DND-41 (cell line): ENCODE results near the gene MAP3K7CL.

Experiments
- CTCF ChIP-seq: IDR thresholded peaks from 2 replicates; pipeline ENCODE4 v1.5.1; 2012; ENCODE audit warnings: borderline replicate concordance, low read length, moderate library complexity, mild to moderate bottlenecking; ENCODE audit not compliant: poor library complexity, severe bottlenecking; ENCODE audit errors: extremely low read depth
- EZH2 ChIP-seq: IDR thresholded peaks from 3 replicates; pipeline ENCODE4 v1.6.1; 2012; ENCODE audit warnings: borderline replicate concordance, low read depth, mild to moderate bottlenecking, moderate library complexity, low read length, inconsistent platforms; ENCODE audit not compliant: severe bottlenecking

DNA sequence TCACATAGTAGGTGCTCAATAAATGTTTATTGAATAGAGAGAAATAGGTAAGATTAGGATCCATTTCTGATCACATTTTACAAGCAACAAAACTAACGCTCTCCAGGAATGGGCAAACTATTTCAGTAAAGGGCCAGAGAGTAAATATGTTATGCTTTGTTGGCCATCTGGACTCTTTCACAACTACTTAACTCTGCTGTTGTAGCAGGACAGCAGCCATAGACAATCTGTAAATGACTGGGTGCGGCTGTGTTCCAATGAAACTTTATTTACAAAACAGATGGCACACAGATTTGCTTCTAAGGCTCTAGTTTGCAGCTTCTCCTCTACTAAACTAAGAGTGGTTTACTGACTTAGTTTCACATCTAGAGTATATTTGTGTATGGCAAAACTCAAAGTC, 85.3 kb downstream of the MAP3K7CL start:
- no peak for TF ChIP-seq CTCF
- TF ChIP-seq EZH2: no peak
